NCI-H526 treated with DMSO at 0.1 percent for 48 hours (cell line): ENCODE data around the gene LARP1B.
"Not testable (repeated sequence)": the region's sequence is repeated elsewhere in the genome, so short reads cannot be mapped to it uniquely, and the experiment has no call there.

ENCODE experiments used
- DNase-seq: peaks from one replicate; lab custom pipeline; 2025; lab: John Stamatoyannopoulos, UW

The LARP1B gene

DNA sequence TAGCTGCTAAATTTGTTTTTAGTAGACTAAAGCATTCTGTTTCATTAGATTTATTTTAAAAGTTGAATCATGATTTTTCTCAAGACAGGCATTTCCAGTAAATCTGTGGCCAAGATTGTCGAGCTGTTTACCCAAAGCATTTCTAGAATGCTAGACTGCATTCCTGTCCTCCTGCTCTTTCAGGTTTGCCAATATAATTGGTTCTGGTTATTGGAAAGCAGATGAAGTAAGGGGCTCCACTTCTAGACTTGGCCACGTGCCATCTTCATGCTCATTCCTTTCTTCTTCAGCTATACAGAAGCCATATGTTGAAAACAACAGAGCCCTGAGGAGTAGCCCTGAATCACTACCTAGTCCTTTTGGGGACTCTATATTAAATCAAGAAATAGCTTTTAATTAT is 164.0 kb downstream of the LARP1B start:
- no peak for DNase-seq

DNA sequence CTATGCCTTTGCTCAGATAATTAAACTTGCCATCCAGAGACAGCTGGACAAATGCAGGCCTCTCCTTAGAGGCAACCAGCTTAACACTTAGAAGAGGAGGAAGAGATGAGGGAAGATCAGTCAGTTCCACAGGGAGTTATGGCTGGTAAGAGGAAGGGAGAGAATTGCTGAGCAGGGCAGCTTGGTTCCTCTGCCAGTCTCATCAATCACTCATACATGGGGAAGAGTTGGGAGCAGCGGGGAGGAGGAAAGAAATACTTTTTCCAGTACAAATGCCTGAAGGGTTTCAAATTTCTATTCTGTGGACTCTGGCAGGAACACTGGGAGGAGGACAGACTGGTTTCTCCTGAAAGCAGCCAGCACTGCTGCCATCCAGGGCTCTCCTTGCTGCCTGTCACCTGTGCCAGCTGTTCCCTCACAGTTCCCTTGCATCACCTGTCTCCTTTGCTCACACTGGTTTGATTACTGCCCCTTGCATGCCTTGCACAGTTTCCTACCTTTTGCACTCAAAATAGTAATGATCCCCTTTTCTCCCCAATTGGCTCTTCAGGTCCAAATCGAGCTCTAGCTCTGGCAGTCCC is 167.0 kb downstream of the LARP1B start:
- peak; percentile 33 for DNase-seq

DNA sequence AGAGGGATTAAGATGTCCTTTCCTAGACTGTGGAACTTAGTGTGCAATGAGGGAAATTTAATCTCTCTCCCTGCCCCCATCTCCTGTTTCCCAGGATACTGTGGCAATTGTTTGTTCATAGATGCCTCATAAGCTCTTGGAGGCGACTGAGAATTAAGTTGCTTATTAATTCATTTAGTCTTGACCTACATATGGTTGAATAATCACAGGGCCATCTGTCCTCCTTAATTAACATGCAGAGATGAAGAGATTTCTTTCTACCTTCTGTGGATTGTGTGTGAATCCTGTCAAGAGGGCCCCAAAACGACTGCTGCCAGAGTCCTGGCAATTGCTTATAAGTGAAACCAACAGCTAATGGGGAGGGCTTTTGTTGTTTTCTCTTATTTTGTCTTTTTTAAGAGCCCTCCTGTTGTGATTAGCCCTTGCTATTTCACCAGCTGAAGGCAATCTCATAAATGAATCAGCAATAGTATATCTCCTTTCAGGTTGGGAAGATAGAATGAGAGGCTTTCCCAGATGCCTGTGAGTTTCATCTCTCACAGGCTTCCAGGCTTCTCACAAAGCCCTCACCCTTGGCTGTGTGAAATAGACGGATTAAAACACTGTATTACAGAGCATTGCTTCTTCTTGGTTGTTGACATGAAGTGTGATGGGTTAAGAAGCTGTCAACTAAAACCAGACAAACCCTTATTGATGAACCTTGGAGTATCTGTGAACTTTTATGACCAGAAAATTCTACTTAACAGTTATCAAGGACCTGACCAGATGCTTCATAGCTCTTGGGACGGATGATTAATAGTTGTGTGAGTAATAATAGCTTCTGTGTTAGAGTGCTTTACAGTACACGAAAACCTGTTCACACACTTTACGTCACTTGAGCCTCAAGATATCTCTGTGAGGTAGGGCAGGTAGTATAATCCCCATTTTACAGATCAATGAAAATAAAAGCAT is 168.0 kb downstream of the LARP1B start:
- no peak for DNase-seq

DNA sequence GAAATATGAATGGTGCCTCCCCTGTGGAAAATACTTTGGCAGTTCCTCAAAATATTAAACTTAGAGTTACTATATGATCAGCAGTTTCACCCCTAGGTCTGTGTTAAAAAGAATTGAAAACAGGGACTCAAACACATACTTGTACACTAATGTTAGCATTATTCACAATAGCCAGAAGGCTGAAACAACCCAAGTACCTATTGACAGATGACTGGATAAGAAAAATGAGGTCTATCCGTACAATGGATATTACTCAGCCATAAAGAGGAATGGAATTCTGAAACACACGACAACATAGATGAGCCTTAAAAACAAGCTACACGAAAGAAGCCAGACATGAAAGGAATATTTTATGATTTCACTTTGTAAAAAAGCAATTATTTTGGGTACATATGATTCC is 171.6 kb downstream of the LARP1B start:
- DNase-seq, result no peak

DNA sequence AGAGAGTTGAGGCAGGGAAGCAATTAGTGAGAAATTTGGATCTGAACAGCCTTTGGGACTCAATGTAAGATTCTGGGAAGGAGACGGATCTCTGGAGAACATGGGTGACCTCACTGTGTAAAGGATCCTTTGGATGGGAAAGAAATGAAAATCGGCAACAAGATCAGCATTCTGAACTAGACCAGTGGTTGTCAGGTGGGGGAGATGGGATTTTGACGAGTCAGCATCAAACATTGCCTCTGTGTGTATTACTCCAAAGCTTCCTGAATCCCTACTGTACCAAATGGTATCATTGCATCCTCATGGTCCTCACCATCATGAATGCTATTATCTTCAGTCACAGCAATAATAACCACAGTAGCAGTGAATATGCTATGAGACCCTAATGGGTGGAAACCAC is 173.7 kb downstream of the LARP1B start:
- DNase-seq, result no peak

DNA sequence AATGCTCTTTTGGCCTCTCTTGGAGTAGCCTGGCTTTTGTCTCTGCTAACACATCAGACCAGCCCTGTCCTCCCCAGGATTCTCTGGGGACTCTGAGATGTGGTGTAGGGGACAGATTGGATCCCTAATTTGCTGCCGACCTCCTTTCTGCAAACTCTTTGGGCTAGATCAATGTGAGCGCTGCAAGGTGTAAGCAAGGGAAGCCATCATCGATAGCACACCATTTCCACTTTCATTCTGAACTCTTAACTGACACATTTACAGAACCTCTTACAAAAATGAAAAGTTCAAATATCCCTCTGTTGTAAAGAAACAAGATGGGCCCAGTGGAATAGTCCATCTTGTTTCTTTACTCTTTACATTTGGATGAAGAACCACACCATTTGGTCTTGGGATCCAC is 179.9 kb downstream of the LARP1B start:
- no peak for DNase-seq

DNA sequence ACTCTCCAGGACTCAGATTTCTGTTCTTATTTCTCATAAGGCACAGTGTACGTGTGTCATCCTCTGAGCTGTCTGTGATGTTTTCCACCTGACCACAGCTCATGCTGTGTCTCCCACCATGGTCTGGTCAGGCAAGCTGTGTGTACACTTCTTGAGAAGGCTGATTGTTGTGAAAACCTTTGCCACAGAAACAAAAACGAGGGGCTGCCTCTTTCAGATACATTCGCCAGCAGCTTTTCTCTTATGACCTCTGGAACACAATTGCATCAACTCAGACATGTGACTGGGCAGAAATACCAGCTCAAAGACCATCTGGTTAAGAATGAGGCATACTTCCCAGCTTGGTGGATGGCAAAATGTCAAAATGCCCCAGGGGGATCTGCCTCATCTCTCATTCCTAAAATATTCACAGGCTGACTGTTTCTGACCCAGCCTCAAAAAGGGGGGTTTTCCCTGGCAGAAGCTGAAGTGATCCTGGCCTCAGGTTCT is 180.4 kb downstream of the LARP1B start:
- DNase-seq, result no peak

DNA sequence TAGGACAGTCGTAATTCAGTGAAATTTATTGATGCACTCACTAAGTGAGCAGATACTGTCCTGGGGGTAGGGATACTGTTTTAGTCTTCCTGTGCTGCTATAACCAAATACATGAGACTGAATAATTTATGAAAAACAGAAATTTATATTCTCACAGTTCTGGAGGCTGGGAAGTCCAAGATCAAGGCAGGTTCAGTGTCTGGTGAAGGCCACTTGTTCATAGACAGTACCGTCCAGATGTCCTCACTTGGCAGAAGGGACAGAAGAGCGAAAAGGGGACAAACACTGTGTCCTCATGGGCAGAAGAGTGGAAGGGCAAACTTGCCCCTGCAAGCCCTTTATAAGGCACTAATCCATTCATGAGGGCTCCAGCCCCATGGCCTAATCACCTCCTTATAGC is 180.9 kb downstream of the LARP1B start:
- no peak for DNase-seq

DNA sequence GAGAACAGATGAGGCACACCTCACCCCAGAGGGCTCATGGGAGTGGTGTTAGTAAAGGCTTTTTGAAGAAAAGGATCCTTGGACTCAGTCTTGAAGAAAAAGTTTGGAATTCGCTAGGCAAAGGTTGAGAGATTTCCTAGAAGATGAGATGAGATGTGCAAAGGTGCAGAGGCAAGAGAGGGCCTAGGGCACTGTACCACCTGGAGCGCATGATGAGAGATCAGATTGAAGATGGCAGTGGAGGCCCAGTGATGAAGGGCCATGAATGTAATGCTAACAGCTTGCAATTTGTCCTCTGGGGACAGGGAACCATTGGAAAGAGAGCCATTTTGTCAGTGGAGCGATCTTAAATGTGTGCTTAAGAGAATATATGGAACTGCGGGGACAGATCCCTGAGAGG is 181.5 kb downstream of the LARP1B start:
- DNase-seq, result no peak

DNA sequence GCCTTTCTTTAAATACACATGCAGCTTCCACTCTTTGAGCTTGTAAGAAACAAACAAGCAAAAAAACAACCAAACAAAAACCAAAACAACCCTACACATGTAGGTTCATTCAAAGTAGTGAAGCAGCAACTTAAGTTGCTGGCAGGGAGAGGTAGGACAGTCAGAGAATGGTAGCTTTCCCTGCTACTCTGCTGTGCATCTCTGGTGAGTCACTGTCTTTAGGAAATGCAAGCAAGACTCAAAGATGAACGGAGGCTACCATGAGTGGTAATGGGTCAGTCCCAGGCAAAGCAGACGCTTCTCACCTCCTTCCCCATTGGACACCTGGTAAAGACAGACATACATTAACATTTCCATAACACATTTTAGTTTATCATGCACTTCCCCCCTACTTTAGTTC is 183.3 kb downstream of the LARP1B start:
- DNase-seq, result no peak

DNA sequence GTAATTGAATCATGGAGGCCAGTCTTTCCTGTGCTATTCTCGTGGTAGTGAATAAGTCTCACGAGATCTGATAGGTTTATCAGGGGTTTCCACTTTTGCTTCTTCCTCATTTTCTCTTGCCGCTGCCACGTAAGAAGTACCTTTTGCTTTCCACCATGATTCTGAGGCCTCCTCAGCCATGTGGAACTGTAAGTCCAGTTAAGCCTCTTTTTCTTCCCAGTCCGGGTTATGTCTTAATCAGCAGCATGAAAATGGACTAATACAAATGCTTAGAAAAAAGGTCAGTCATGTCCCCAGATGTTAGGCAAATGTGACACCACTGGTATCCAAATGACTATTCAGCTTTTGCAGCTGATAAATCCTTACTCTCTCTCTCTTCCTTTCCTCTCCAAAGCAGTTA is 184.3 kb downstream of the LARP1B start:
- DNase-seq, result not testable (repeated sequence)

DNA sequence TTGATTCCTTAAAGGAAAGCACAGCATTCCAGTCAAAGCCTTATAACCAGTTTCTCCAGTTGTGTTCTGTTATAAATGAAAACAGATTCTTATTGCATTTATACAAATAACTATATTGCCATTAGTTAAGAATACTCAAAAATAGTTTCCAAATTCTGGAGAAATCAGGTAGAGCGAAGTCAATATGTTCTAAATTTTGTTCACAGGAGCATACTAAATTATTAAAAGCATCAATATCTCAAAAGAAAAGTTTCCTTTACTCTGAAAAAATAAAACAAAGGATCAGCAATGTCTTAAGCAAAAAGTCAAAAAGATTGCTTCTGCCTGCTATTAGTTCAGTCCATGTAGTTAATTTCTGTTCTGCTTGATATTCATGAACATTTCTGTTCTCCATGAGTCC is 186.8 kb downstream of the LARP1B start:
- no peak for DNase-seq

DNA sequence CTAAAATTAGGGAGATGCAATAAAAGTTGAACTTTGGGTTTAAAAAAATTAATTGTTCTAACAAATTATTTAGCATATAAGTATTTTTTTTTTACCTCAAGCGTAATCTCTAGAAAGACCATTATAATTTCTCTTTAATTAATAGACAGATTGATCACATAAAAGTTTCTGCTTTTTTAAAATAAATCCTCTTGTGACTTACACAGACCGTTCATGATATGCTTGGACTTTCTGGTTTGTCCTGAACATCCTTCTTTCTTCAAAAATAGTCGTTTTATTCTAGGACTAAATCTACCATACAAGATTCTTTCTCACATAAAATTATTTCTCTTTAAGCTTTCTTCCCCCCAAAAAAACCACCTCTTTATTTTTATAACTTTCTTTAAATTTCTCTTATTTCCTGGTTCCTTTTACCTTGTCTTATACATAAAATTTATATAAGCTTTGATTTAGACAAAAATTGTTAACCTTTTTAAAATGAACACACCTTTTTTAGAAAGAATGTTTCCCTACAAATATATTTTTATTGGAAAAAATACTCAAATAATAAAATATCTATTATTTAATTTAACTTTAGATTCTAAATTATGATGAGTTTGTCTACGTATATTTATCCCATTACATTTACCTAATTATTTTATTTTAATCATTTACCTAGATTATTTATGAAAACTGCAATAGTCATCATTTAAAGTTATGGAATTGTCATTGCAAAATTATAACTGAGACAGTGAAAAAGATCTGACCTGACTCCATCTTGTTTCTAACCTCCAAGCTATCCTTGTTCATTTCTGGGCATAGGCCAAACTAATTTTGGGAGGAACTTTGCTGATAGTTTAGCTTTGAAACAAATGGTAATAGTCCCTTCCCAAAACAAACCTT is 188.9 kb downstream of the LARP1B start:
- DNase-seq, result no peak

DNA sequence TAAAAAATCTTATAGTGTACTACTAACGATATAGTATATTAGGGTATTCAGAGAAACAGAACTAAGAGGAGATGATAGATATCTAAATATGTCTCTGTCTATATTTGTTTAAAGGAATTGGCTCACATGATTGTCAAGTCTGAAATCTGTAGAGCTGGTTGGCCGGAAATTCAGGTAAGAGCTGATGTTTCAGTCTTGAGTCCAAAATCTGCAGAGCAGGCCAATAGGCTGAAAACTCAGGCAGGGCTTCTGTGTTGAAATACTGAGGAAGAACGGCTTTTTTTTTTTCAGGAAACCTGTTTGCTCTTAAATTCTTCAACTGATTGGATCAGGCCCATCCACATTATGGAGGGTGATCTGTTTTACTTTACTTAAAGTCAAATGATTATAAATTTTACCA is 194.8 kb downstream of the LARP1B start:
- DNase-seq, result no peak

DNA sequence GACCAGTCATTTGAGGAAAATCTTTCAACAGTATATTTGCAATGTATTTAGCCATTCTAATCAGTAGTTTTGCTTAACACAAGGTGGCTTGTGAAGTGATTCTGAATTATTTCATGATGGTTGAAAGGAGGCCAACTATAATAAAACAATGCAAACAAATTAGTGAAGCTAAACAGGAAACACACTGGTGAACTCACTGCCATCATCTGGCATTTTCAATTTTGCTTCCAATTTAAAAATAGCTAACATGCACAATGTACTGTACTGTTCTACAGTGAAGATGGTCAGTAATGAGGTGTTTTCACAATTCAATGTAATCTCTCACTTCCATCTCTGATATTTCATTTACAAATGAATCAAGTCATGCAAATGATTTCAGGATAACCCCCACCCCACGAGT is 195.4 kb downstream of the LARP1B start:
- no peak for DNase-seq

DNA sequence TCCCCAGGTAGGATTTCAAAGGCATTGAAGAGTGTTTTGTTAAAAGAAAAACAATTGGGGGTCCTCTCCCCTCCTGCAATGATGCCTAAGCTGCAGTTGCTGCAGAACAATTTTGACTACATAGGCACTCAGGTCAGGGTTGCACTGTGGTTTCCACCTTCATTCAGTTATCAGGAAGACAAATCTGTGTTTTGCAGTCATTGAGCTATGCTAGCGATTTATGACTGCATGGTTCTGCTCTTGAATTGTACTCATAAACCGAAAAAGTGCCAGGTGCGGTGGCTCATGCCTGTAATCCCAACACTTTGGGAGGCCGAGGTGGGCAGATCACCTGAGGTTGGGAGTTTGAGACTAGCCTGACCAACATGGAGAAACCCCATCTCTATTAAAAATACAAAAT is 197.1 kb downstream of the LARP1B start:
- not testable (repeated sequence) for DNase-seq

DNA sequence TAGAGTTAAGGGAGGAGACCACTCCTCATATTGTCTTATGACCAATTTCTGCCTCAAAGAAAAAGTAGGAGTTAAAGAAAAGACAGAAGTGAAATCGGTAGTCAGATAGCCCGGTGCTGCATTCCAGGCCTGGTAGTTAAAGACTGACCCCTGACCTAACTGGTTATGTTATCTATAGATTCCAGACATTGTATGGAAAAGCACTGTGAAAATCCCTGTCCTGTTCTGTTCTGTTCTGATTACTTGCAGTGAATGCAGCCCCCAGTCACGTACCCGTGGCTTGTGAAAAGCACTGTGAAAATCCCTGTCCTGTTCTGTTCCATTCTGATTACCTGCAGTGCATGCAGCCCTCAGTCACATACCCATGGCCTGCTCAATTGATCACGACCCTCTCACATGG is 198.8 kb downstream of the LARP1B start:
- DNase-seq, result not testable (repeated sequence)
